HTERT RPE-1 (cell line): ENCODE data around the gene TSFM.

Experiments
- in situ Hi-C: fragments of 300-500 bp; cut with MboI; formaldehyde crosslinking; loops from 4 replicates; pipeline ENCODE4 v1.14.3; 2020; ENCODE audit warnings: low sequenced_read_pairs

Gene TSFM

GRCh38 chr12:57832966-57833365, 50.4 kb downstream of the TSFM start:
- in situ Hi-C loops = no loop called here

DNA sequence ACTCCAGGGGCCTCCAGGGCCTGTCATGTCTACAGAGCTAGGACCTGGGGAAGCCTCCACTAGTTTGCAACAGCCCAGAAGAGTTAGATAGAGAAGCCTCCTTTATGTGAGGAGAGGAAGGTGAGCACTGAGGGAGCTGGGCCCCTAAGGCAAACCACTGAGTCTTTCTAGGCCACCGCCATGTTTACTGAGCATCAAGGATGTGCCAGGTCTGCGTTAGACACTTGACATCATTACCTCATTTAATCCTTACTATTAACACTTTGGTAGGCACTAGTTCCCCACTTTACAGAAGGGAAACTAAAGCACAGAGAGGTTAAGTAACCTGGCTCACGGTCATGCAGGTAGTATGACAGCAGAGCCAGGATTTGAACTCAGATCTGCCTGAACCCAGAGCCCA, 51.1 kb downstream of the TSFM start:
- in situ Hi-C loops = no loop called here

DNA sequence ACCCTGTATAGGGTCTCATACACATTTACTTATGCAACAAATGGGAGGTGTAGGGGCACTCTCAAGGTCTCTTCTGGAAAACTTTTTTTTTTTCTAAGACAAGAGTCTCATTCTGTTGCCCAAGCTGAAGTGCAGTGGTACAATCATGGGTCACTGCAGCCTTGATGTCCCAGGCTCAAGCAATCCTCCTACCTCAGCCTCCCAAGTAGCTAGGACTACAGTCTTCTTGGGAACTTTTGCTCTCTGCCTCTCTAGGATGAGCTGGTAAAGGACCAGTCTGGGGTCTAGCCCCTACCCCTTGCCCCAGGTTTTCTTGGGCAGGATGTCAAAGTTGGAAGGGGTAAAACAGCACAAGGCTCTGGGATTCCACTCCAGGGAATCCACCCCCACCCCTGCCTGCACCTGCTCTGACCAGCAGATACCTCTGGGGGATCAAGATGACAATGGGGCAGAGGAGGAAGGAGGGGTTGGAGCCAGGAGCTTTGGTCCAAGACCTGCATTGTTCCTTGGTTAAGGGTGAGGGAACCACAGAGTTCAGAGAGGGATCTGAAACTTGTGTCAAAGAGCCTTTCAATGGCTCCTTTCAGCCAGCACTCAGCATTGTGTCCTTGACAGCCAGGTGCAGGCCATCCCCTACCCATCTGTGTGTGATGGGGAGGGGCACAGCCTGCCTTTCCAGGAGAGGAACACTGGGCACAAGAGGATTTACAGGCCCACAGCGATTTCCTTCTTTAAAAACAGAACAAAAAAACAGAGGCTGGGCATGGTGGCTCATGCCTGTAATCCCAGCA, 51.7 kb downstream of the TSFM start:
- in situ Hi-C loops = no loop called here

DNA sequence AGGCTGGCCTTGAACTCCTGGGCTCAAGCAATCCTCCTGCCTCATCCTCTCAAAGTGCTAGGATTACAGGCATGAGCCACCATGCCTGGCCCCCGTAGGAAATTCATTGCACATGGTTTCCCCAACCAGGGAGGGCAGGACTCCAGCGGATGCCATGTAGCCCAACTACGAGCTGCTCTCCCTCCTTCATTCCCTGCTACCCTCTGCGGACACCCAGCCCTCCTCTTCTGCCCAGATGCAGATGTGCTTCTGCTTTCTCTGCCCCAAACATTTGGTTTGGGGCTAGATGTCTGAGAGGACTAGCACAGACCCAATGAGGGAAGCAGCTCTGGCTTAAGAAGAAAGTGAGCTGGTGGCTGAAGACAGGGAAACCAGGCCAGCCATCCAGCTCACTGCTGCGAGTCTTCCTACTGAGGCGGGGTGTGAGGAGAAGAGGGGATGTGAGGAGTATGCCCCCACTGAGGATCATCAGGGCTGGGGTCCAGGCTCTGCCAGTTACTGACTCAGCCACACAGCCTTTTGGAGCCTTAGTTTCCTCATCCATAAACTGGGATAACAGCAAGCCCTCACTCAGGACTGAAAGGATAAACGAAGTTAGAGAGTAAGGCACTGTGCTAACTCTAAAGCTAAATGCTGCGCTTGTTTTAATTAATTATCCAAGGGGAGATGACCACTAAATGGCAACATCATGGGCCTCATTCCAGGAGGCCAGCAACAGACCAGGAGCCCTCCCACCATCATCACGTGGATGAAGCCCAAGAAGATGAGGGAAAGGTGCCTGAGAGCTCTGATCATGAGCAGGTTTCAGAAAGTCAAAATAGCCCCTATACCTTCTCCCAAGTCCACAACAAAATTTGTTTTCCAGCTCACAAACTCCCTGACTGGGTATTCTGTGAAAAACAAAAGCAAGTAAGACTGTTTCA, 53.0 kb downstream of the TSFM start:
- in situ Hi-C loops = no loop called here

GRCh38 chr12:57836442-57837375, 54.1 kb downstream of the TSFM start:
- in situ Hi-C loops = no loop called here

GRCh38 chr12:57837864-57838562, 55.4 kb downstream of the TSFM start:
- in situ Hi-C loops = no loop called here

- in situ Hi-C loops = no loop called here
These were observed 56.2 kb downstream of the TSFM start for GRCh38 chr12:57838594-57839302.

DNA sequence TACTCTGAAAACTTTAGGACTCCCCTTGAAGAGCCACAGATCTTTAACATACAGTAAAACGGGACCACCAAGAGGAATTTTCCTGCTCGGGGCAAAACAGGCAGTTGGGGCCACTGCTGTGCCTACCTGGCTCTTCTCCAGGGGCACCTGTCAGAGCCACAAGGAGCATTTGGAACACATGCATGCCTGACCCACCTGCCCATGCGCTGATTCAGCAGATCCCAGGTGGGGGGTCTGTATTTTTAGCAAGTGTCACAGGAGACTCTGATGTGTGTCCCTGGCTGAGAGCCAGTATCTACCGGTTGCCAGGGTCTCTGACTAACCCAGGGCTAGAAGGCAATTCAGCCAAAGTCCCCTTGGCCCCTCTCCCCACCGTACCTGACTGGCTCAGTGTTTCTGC, 57.4 kb downstream of the TSFM start:
- in situ Hi-C loops = no loop called here

- in situ Hi-C loops = no loop called here
These were observed 58.1 kb downstream of the TSFM start for GRCh38 chr12:57840726-57841125.

DNA sequence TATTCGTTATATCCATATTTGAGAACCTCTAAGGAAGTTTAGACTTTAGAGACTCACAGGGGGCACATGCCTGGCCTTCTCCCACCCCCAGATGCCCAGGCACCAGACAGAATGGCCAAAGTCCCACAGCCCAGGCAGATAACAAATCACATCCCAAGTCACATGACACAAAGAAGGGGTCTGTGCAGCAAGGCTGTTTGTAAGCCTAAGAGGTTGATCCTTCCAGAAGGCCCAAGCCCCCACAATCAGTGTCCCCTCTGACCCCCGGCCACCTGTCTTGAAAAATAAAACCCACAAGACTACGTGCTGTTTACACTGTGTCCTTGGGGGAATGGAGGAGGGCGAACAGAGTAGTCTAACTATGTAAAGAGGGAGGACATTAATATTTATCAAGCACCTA, 58.9 kb downstream of the TSFM start:
- in situ Hi-C loops = no loop called here

- in situ Hi-C loops = no loop called here
These were observed 60.0 kb downstream of the TSFM start for GRCh38 chr12:57842342-57843294.

GRCh38 chr12:57844709-57845477, 62.3 kb downstream of the TSFM start:
- in situ Hi-C loops = no loop called here

GRCh38 chr12:57845478-57846284, 63.1 kb downstream of the TSFM start:
- in situ Hi-C loops = no loop called here

- in situ Hi-C loops = no loop called here
These were observed 63.6 kb downstream of the TSFM start for GRCh38 chr12:57846285-57846576.

DNA sequence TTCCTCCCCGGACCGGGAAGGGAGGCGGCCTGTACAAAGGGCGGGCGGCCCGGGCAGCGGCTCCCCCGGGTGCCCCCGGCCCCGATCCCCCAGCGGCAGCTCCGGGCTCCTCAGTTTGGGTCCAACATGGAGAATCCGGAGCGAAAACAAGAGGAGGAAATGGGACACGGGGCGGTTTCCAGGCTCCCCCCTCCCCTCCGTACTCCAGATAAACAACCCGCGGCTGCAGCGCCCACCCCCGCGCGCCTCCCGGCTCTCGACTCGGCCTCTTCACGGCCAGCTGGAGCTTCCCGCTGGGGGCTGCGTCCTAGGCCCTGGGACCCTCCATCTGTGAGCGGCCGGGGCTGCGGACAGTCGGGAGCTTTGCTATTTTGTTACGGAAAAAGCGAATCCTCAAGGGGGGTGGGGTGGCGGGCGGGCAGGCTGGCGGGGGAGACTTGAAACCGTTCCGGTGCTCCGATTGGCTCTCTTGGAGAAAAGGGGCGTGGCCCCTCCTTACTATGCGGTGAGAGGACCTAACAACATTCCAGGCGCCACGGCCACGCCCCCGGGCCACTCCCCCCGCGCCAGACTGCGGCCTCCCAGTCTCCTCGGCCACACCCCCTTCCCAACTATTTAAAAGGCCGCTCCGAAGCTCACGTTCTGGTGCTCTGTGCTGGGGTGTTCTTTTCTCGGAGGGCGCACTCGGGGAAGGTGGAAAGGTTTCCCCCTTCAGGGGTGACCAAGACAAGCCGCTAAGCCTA, 64.2 kb downstream of the TSFM start, which contains the start of gene CTDSP2:
Gene CTDSP2, minus strand, starts transcription at position 153 of the 743 bp plus-strand sequence. CDS start 294 bp downstream, outside the sequence.
- in situ Hi-C loops = no loop called here
